Activated naive CD8-positive, alpha-beta T cell (primary cell): ENCODE data around the gene PBRM1.

Source experiments
- H3K27ac Mint-ChIP-seq: one replicate; pipeline ENCODE4 v1.8.0; 2021; ENCODE audit warnings: mixed read lengths
- H3K27me3 Mint-ChIP-seq: one replicate; pipeline ENCODE4 v1.8.0; 2021; ENCODE audit warnings: mixed read lengths
- H3K36me3 Mint-ChIP-seq: one replicate; pipeline ENCODE4 v1.8.0; 2021; ENCODE audit warnings: mixed read lengths
- H3K4me1 Mint-ChIP-seq: one replicate; pipeline ENCODE4 v1.8.0; 2021; ENCODE audit warnings: low read depth, mixed read lengths
- H3K4me3 Mint-ChIP-seq: one replicate; pipeline ENCODE4 v1.8.0; 2021; ENCODE audit warnings: mild to moderate bottlenecking, mixed read lengths
- H3K9me3 Mint-ChIP-seq: one replicate; pipeline ENCODE4 v1.8.0; 2021; ENCODE audit warnings: low read depth, mixed read lengths

PBRM1 gene

DNA sequence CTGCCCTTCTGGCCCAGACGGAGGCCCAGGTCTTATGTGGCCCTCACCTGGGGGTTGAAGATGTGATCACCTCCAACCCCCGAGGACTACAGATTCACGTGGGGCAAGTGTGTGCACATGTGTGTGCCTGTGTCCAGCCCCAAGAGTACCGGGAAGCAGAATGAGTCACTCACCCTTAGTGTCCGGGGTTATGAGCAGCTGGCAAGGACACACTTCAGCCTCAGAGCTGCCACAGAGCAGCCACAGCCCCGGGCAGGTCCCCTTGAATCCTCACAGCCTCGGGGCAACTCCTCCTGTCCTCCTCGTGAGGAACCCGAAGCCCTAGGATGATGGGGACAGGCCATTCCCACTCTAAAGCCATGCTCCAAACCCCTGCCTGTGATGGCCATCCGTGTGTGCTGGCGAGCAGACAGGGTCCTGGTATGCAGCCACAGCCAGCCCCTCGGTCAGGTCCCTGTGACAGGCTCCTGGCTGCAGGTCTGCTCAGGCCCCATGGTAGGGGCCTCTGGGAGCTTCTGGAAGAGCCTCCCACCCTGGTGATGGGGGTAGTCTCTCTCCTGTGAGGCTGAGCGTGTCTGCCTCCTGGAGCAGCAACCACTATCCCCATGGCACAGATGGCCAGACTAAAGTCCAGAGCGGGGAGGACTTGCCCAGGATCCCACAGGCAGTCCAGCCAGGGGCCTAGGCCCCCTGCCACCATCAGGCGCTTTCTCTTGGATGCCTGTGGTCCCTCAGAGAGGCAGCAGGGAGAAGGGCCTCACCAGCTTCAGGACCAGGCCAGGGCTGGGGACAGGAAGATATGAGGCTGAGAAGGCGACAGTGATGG lies 189.7 kb downstream of the PBRM1 start:
- H3K36me3 Mint-ChIP-seq = no peaks in the 10 kb centered on the region
- no peaks in the 10 kb centered on the region for H3K9me3 Mint-ChIP-seq
- peaks cover 3% of the 10 kb centered on the region for H3K4me1 Mint-ChIP-seq
- H3K27ac Mint-ChIP-seq = no peak overlapping the region
- H3K4me3 Mint-ChIP-seq = no peak overlapping the region
- H3K27me3 Mint-ChIP-seq = no peaks in the 10 kb centered on the region
